ELF-1 (cell line): ENCODE results near the gene GSS.

Experiments used
- DNase-seq: peaks from one replicate; pipeline ENCODE4 v3.0.0-alpha.2; 2016; ENCODE audit warnings: low read depth, low spot score

Gene GSS

DNA sequence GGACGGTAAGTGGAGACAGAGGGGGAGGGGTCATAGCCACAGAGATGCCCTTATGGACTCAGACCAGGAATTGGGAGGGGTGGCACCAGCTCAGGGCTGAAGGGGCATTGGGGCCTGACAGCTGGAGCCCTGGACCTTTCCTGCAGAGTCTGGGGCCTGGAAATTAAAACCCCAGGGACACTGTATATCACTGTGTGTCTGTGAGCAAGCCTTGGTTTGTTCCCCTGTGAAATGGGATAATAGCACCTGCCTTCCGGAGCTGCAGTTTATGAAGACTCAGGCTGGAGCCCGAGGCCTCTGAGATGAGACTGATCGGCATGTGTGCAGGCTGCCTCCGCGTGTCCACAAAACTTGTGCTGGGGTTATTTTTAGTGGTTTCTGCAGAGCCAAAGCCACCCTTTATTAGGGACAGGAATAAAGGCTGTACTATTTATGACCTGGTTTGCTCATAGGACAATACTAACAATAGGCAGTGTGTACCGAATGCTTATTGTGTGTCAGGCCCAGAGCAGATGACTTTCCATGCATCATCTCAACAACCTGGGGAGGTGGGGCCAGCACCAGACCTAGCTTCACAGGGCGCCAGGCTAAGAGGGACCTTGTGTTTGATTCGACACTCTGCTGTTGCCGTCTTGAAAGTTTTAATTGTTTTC is 22.6 kb upstream of the GSS start:
- DNase-seq: no peak

DNA sequence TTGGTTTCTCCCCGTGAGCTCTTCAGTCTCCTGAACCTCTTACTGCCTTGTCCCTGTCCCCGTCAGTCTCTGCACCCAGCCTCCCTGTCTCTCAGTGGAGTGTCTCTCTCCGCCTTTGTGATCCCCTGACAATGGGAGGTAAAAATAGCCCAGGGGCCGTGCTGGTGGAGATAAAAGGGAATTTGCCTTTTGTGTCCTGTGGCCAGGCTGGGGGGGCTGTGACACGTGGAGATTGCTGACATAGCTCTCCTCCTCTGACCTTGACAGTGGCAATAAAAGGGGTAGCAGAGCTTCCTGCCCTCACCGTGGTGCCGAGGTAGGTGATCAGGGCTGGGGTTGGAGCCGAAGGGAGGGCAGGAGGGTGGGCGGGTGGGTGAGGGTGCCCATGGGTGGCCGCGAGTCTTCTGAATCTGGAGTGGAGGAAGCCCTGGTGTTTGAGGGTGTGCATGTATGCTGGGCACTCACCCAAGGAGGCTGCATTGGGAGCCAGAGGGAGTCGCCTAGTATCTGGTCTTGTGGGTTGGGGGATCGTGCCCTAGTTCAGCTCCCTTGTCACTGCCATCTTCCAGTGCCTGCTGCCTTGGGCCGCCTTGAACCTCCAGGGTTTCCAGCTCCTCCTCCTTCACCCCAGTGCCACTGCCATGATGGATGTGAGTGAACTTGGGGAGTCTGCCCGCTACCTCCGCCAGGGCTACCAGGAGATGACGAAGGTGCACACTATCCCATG is 21.9 kb upstream of the GSS start:
- DNase-seq: peak; percentile 57

DNA sequence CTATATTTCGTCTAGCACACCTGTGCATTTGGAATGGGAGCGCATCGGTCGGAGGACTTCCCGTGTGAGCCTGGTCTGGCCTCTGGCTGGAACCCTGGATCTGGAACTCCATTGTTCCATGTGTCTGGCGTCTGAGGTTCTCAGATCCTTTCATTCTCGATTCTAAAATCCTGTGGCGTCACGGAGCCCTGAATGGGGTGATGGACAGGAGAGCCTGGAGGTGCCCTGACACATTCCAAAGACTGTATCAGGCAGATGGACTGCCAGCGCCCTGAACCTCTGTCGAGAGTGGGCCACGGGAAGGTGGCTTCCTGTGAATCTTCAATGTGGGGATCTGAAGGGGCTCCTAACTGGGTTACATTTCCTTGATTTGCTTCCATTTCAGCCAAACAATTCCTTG is 20.7 kb upstream of the GSS start:
- DNase-seq: no peak

DNA sequence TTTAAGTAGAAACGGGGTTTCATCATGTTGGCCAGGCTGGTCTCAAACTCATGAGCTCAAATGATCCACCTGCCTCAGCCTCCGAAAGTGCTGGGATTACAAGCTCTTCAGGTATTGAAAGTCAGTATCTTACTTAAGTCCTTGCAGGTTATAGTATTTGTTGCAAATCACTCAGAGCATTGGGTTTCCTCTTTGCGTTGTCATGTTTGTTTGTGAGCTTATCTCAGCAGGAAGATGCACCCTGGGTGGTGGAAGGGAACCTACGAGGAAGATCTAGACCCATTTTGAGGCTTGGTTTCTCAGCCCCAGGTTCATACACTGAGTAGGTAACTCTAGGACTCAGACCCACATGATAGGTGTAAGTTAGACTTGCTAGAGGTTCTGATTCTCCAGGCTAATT is 18.6 kb upstream of the GSS start:
- DNase-seq: no peak

DNA sequence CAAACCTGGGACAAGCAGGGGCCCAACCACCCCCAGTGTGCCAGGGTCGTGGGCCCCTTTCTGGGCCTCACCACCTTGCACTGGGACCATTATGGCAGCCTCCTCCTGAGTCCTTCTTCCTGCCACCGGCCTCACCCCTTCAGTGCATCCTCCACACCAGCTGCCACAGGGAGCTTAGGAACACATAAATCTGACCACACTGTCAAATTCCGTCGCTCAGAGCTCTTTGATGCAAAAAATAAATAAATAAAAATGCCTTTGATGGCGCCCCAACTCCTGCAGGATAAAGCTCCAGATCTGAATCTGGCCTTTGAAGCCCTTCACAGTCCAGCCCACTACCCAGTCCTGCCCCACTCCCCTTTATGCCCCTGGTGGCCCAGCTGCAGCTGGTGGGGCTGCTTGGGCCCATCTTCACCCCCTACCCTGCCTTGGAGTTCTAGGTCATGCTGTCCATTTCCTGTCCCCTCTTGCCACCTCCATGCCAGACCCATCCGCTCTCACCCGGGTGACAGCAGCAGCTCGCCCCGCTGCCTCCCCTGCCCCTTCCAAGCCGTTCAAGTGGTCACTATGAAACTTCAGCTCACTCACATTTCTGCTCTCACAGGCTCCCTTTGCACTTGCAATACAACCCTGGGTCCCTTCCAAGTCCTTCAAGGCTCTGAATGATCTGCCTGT is 16.1 kb upstream of the GSS start:
- DNase-seq: no peak

DNA sequence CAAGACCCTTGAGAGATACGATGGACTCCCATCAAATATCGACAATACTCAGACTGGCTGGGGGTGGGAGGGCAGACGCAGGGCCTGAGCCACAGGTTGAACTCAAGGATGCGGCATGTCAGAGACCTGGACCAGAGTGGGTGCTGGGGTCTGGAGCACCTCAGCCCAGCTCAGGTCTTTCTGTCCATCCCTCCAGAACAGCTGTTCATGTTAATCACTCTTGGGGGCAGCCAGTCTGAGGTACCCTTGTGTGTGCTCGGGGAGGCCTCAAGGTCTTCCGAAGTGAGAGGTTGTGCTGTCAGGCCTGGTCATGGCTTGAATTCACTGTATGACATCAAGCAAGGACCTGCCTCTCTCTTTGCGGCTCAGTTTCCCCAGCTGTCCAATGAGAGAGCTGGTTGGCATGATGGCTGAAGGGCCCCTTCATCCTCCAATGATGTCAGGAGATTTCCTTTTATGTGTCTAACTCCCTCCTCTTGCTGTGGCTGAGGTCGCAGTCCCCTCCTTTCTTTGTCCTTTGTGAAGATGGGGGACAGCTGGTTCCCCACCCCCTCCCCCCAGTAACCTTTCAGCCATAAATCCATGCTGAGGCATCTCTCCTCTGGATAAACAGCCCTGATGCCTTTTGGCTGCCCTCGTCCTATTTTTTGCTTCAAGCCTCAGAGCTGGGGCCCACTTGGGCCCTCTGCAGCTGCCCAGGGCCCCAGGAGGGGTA is 15.4 kb upstream of the GSS start:
- DNase-seq: no peak

DNA sequence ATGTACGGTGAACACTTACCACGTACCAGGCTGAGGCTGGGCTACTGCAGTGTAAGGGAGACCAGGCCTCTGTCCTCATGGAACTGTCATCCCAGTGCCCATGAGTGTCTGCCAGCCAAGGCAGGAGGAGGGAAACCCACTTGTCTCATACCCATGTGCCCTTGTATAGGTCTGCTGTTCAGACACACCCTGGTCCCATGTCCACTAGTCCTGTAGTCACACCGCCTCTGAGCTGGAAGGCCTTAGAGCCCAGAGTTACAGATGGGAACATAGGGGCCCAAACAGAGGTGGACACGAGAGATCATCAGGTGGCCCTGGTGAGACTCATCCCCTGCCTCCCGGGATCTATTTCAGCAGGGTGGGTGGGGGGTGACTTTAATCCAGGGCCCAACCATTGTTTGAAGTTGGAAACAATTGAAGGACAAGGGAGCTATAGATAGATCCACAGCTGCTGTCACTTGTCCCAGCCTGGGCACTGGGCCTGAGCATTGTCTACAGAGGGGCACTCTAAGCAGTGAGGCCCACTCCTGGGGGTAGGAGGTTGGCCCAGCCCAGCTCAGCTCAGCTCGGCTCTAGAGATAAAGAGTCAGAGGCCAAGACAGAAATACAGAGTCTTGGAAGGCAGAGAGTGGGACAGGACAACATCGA is 14.7 kb upstream of the GSS start:
- DNase-seq: no peak

DNA sequence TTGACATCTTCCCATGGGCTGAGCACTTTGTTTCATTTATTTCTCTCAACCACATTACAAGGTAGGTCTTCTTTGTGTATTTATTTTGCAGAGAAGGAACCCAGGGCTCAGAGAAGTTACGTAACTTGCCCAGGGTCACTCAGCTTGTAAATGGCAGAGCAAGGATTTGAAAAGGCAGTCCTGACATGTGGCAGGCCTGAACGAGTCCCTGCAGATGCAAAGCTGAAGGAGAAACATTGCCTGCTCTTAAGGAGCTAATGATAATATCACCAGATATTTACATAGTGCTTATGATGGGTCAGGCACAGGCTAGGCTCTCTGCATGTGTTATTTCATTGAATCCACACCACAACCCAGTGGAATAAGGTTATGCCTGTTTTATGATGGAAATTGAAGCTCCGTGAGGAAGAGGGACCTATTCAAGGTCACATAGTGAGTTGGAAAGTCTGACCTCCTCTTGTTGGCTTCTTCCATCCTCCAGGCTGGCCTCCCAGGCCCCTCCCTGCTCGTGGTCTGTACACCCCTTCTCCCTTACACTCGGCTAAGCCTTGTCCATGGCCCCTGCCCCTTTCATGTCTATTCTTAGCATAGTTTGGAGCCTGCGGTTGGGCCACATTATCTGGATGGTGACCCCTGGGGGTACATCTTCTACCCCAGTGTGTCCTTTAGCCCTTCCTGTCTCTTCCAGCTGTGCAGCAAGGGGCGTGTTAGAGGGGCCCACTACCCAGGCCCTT is 12.6 kb upstream of the GSS start:
- DNase-seq: no peak

DNA sequence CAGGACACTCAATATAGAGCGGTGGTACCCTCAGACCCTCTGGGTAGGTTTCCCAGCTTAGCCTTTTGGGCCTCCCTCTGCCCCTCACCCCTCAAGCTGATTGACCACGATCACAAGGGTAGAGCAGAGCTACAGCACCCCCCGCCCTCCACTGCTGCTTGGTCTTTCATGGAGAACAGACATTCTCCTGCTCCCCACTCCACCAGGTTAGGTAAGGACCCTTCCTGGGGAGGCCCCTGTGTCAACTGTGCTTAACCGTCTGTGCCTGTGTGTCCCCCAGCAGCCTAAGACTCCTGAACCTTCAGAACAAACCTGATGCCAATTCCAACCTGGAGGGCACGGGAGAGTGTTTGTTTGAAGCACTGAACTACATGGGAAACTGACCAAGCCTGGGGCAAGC is 11.8 kb upstream of the GSS start:
- DNase-seq: no peak

DNA sequence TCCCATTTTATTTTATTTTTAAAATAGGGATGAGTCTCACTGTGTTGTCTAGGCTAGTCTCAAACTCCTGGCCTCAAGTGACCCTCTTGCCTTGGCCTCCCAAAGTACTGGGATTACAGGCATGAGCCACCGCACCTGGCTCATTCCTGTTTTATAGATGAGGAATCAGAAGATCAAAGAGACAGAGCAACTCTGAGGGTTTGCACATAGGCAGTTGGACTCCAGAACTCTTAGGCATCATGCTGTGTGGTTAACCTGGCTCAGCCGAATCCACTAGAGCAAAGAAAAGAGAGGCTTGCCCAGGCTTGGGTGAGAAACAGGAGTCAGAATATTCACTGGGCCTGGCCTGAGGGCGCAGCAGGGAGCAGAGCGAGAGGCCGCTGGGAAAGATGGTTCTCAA is 9.4 kb upstream of the GSS start:
- DNase-seq: peak; percentile 47

DNA sequence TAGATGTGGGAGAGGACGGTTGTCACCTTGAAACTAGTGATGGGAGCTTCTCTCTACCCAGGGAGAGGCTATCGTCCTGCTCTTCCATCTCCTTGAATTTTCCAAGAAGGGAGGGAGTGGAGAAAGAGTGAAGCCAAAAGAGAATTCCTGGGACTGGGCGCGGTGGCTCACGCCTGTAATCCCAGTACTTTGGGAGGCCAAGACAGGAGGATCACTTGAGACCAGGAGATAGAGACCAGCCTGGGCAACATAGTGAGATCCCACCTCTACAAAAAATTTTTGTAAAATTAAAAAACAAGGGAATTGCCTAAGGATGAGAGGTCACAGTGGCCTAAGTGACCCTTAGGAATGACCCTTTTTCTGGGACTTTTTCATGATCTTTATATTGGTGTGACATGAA is 8.9 kb upstream of the GSS start:
- no peak for DNase-seq

DNA sequence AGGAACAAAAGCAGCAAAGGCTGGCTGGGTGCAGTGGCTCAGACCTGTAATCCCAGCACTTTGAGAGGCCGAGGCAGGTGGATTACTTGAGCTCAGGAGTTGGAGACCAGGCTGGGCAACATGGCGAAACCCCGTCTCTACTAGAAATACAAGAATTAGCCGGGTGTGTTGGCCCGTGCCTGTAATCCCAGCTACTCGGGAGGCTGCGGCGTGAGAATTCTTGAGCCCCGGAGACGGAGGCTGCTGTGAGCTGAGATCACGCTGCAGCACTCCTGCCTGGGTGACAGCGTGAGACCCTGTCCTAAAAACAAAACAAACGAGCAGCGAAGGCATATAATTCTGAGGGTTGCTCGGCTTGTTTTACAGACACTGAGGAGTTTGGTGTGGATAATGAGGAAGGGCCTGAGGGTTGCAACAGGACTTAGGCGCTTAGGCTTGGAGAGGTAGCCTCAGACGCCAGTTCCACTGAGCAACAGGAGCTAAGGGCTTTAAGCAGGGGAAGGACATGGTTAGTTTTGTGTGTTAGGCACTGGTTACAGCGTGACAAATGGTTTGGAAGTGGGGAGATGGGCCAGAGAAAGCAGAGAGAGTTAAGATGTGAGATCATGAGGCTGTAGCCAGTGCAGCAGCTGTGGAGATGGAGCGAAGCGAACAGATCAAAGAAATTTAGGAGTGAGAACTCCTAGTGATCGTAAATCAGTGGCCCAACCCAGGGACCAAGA is 1.3 kb upstream of the GSS start:
- peak; percentile 69 for DNase-seq

DNA sequence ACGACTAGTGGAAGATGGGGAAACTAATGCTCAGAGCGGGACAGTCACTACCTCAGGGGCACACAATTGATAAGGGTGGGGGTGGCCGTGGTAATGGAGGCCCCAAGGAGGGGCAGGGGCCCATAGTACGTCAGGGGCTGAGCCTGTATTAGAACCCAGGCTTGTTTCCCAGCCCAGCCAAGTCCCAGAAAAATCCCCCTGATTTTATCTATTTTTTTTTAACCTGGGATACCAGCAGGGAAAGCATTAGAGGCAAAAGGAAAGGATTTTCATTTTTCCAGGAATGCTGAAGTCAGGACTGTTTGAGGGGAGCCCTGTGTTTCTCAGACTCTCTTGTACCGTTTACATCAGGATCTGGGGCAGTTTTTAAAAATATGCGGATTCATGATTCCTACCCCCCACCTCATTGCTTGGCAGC is 444 bp upstream of the GSS start:
- no peak for DNase-seq

DNA sequence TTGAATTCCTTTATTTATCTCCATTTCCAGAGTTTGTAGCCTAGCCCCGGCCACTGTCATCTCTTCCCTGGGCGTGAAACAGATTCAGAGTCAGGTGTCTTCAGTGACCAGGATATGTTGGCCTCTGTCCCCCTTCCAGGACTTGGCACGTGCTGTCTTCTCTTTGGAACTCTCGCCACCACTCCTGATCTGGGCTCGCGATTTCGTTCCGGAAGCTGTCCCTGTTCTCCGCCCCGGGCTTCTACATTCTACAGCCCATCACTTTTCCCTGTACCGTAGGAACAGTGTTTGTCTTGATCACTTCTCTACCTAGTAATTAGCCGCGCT is 739 bp downstream of the GSS start:
- no peak for DNase-seq

DNA sequence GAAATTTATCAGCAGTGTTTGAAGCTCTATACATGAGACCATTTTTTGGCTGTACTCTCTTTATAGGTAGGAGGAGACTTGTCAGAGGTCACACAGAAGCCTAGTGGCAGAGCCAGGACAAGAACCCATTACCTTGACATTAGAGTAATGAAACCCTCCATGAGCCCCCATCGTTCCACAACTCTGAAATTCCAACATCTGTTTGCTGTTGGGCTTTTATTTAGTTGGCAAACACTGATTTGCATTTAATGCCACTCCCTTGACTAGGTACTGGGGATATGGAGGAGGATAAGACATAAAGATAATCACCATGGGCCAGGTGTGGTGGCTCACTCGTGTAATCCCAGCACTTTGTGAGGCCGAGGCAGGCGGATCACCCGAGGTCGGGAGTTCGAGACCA is 1.6 kb downstream of the GSS start:
- DNase-seq: no peak

DNA sequence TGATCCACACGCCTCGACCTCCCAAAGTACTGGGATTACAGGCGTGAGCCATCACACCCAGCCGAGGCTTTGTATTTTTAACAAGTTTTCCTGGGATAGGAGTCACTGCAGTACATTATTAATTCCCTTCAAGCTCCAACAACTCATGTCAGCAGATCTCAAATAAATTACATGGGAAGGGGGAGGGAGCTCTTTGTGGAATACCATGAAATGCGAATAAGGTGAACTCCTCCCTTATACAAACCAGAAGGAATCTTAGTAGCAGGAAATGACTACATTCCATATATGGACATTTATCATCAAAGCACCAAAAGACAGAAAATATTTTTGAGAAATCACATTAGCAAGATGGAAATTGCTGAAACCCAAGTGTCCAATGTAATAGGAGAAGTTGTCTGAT is 2.9 kb downstream of the GSS start:
- no peak for DNase-seq

DNA sequence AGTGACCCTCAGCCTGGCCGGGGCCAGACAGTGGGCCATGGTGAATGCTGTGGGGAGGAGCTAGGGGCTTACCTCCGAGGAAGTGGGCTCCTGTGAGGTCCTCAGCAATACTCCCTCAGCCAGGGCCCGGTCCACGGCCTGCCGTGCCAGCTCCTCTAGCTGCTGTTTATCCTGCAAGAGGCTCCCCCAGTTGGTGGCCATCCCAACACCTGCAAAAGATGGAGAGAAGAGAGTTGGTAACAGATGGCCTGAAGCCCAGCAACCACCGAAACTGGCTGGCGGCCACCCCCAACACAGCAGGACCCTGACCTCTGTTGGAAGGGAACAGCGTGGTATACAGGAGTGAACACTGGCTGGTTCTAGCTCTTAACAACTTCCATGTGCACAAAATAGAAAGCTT is 4.0 kb downstream of the GSS start:
- DNase-seq: no peak

DNA sequence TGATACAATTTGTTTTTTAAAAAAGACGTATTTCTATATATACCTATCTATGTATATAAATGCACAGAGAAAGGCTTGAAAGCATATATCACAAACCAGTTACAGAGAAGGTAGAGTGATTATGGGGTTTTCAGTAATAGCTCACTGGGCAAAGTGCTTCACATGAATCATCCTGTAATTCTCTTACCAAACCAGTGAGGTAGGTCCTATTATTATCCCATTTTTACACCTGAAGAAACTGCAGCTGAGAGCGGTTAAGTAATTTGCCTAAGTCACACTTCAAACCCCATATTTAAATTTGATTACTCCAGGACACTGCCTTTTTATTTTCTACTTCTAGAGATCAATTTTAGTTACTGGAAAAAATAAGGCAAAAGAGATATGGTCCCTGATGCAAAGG is 4.4 kb downstream of the GSS start:
- no peak for DNase-seq

DNA sequence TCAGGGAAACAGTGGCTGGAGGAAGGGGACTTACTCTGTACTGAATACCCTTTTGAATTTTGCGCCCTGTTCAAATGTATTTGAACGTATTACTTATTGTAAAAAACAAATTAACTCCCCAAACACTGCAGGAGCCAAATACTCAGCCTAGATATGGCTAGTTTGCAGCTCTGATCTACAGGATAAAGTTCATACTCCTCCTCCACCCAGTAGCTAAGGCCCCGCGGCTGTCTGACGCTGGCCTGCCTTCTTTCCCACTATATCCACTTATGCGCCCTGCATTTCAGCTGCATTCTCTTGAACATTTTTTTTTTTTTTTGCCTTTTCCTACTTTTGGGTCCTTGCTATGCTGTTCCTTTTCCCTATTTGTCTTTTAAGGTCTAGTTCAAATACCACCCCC is 6.5 kb downstream of the GSS start:
- DNase-seq: no peak

DNA sequence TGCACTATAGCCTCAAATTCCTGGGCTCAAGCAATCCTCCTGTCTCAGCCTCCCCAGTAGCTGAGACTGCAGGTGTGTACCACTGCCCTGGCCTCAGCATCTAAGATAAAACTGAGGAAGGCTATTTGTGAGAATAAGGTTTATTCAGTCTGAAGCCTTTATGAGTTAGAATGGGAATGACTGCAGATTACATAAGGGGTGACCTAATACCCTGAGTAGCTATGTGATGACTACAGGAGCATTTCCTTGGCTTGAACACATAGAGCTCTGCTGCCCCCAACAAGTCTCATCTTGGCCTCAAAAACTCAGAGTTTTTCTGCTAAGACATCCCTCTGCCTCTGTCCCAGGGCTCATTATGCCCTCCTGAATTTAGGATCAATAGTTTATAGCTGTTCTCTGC is 7.6 kb downstream of the GSS start:
- DNase-seq: no peak

DNA sequence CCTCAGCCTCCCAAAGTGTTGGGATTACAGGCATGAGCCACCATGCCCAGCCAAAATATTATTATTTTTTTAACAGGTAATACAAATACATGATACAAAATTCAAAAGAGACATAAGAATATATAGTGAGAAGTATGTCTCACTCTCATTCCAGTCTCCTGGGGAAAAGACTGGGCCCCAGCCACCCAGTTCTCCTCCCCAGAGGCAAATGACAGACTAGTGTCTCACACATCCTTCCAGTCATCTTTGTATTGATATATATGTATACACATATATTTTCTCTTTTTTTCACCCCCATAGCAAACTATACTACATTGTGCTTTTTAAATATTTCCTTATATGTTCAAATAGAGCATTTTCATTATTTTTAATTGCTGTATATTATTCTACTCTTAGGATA is 8.3 kb downstream of the GSS start:
- no peak for DNase-seq
